Mucosa of rectum (tissue), 2 donors: ENCODE data around the gene KRT78.

Experiments
- H3K27ac ChIP-seq, 2 donors: one replicate each; pipeline ENCODE4 v1.7.0; 2013; ENCODE audit warnings: inconsistent platforms in 2 of 2, low read depth in 2 of 2, low read length in 2 of 2
- H3K27me3 ChIP-seq, 2 donors: one replicate each; pipeline ENCODE4 v1.7.0; 2013; ENCODE audit warnings: low read length in 2 of 2; ENCODE audit not compliant: control insufficient read depth in 2 of 2, insufficient read depth in 2 of 2
- H3K36me3 ChIP-seq, 2 donors: one replicate each; pipeline ENCODE4 v1.7.0; 2013; ENCODE audit warnings: low read length in 2 of 2; ENCODE audit not compliant: control insufficient read depth in 2 of 2, insufficient read depth in 2 of 2
- H3K4me1 ChIP-seq, 2 donors: one replicate each; pipeline ENCODE4 v1.7.0; 2013; ENCODE audit warnings: low read length in 2 of 2, mild to moderate bottlenecking in 1 of 2; ENCODE audit not compliant: control insufficient read depth in 2 of 2, insufficient read depth in 2 of 2
- H3K4me3 ChIP-seq, 2 donors: one replicate each; pipeline ENCODE4 v1.7.0; 2013; ENCODE audit warnings: low read length in 2 of 2
- H3K9ac ChIP-seq, 2 donors: one replicate each; pipeline ENCODE4 v1.7.0; 2013; ENCODE audit warnings: low read length in 2 of 2, low read depth in 1 of 2, mild to moderate bottlenecking in 1 of 2
- H3K9me3 ChIP-seq, 2 donors: one replicate each; pipeline ENCODE4 v1.7.0; 2013; ENCODE audit warnings: low read length in 2 of 2; ENCODE audit not compliant: control insufficient read depth in 2 of 2
- donor health status: healthy.
- donor health status: Normal muscosa, but diverticular disease.

Gene KRT78

GRCh38 chr12:52879394-52880351, 30.9 kb upstream of the KRT78 start:
- Histone ChIP-seq H3K27ac (peak overlapping the region in 1 of 2 donors; percentile 20), H3K4me3 (peak overlapping the region; percentile 56 to 57), H3K36me3 (no peaks in the 10 kb centered on the region), H3K4me1 (peaks cover 23 to 30% of the 10 kb centered on the region in 2 donors), H3K9me3 (no peaks in the 10 kb centered on the region), H3K27me3 (no peaks in the 10 kb centered on the region), H3K9ac (peak overlapping the region; percentile 54 to 63)

- peak overlapping the region; percentile 54 to 63 for H3K9ac ChIP-seq
- H3K4me1 ChIP-seq: peaks cover 29 to 37% of the 10 kb centered on the region in 2 donors
- no peaks in the 10 kb centered on the region for H3K9me3 ChIP-seq
- peak overlapping the region in 1 of 2 donors; percentile 20 for H3K27ac ChIP-seq
- peak overlapping the region; percentile 31 to 57 for H3K4me3 ChIP-seq
- H3K27me3 ChIP-seq: no peaks in the 10 kb centered on the region
- H3K36me3 ChIP-seq: no peaks in the 10 kb centered on the region
Measured at GRCh38 chr12:52878507-52879393, 30.0 kb upstream of the KRT78 start.

GRCh38 chr12:52877242-52877641, 28.4 kb upstream of the KRT78 start:
- Histone ChIP-seq H3K4me3 (no peak overlapping the region), H3K9me3 (no peaks in the 10 kb centered on the region), H3K9ac (no peak overlapping the region), H3K27me3 (no peaks in the 10 kb centered on the region), H3K27ac (peak overlapping the region in 1 of 2 donors; percentile 1), H3K4me1 (peaks cover 44 to 52% of the 10 kb centered on the region in 2 donors), H3K36me3 (no peaks in the 10 kb centered on the region)

GRCh38 chr12:52876372-52876771, 27.6 kb upstream of the KRT78 start:
- Histone ChIP-seq H3K36me3 (no peaks in the 10 kb centered on the region), H3K27me3 (no peaks in the 10 kb centered on the region), H3K9me3 (no peaks in the 10 kb centered on the region), H3K4me3 (no peak overlapping the region), H3K27ac (peak overlapping the region; percentile 46 to 49), H3K4me1 (peaks cover 53 to 61% of the 10 kb centered on the region in 2 donors), H3K9ac (no peak overlapping the region)

GRCh38 chr12:52874573-52875435, 26.0 kb upstream of the KRT78 start:
- H3K9me3 ChIP-seq: no peaks in the 10 kb centered on the region
- peaks cover 66 to 73% of the 10 kb centered on the region in 2 donors for H3K4me1 ChIP-seq
- H3K9ac ChIP-seq: peak overlapping the region; percentile 75 to 78
- no peaks in the 10 kb centered on the region for H3K27me3 ChIP-seq
- no peaks in the 10 kb centered on the region for H3K36me3 ChIP-seq
- H3K4me3 ChIP-seq: peak overlapping the region; percentile 60 to 72
- H3K27ac ChIP-seq: peak overlapping the region; percentile 86 to 98

- peak overlapping the region; percentile 92 to 98 for H3K27ac ChIP-seq
- no peaks in the 10 kb centered on the region for H3K9me3 ChIP-seq
- H3K9ac ChIP-seq: peak overlapping the region; percentile 87 to 94
- H3K4me3 ChIP-seq: peak overlapping the region; percentile 60 to 72
- no peaks in the 10 kb centered on the region for H3K36me3 ChIP-seq
- H3K4me1 ChIP-seq: peaks cover 61 to 68% of the 10 kb centered on the region in 2 donors
- no peaks in the 10 kb centered on the region for H3K27me3 ChIP-seq
Measured at GRCh38 chr12:52873832-52874572, 25.2 kb upstream of the KRT78 start.

- H3K9me3 ChIP-seq: no peaks in the 10 kb centered on the region
- H3K27me3 ChIP-seq: no peaks in the 10 kb centered on the region
- H3K9ac ChIP-seq: peak overlapping the region; percentile 87 to 94
- peak overlapping the region; percentile 54 to 71 for H3K4me3 ChIP-seq
- H3K27ac ChIP-seq: peak overlapping the region; percentile 92 to 98
- peaks cover 56 to 63% of the 10 kb centered on the region in 2 donors for H3K4me1 ChIP-seq
- H3K36me3 ChIP-seq: no peaks in the 10 kb centered on the region
Measured at GRCh38 chr12:52873513-52873831, 24.7 kb upstream of the KRT78 start.

GRCh38 chr12:52872644-52873389, 24.0 kb upstream of the KRT78 start:
- Histone ChIP-seq H3K36me3 (no peaks in the 10 kb centered on the region), H3K9ac (peak overlapping the region; percentile 87 to 94), H3K27ac (peak overlapping the region; percentile 92 to 98), H3K9me3 (no peaks in the 10 kb centered on the region), H3K27me3 (no peaks in the 10 kb centered on the region), H3K4me3 (peak overlapping the region in 1 of 2 donors; percentile 71), H3K4me1 (peaks cover 56 to 60% of the 10 kb centered on the region in 2 donors)
